Hepatic stellate cell (primary cell): Measurements from ENCODE around the gene PHLPP2.

Experiments
- DNase-seq: peaks from one replicate; pipeline ENCODE4 v3.0.0; 2011; ENCODE audit warnings: low spot score

The PHLPP2 gene, protein sequence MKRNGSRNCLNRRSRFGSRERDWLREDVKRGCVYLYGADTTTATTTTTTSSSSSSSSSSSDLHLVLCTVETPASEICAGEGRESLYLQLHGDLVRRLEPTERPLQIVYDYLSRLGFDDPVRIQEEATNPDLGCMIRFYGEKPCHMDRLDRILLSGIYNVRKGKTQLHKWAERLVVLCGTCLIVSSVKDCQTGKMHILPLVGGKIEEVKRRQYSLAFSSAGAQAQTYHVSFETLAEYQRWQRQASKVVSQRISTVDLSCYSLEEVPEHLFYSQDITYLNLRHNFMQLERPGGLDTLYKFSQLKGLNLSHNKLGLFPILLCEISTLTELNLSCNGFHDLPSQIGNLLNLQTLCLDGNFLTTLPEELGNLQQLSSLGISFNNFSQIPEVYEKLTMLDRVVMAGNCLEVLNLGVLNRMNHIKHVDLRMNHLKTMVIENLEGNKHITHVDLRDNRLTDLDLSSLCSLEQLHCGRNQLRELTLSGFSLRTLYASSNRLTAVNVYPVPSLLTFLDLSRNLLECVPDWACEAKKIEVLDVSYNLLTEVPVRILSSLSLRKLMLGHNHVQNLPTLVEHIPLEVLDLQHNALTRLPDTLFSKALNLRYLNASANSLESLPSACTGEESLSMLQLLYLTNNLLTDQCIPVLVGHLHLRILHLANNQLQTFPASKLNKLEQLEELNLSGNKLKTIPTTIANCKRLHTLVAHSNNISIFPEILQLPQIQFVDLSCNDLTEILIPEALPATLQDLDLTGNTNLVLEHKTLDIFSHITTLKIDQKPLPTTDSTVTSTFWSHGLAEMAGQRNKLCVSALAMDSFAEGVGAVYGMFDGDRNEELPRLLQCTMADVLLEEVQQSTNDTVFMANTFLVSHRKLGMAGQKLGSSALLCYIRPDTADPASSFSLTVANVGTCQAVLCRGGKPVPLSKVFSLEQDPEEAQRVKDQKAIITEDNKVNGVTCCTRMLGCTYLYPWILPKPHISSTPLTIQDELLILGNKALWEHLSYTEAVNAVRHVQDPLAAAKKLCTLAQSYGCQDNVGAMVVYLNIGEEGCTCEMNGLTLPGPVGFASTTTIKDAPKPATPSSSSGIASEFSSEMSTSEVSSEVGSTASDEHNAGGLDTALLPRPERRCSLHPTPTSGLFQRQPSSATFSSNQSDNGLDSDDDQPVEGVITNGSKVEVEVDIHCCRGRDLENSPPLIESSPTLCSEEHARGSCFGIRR (N-terminal part only)

DNA sequence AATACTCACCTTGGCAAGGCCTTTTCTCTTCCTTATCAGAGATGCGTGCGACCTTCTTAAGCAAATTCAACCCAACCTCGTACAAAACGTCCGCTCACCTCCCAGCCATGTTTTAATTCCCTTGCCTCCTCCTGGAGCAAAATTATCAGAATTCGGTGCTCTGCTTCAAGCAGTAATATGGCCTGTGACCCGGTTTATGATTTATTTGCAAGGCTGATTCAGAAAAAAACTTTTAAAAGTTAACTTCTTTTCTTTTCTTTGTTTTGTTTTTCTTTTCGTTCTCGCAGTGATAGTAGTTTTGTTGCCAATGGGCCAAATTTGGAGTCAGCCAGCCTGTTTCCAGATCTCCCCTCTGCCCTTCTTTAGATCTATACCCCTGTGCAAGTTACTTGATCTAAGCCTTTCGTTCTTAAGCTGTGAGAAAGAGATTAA lies at the start of gene PHLPP2:
Gene PHLPP2 (minus strand): TSS at position 382 of the 432 bp plus-strand sequence. CDS start 9,906 bp downstream, outside the sequence.
- DNase-seq: peak; percentile 11

DNA sequence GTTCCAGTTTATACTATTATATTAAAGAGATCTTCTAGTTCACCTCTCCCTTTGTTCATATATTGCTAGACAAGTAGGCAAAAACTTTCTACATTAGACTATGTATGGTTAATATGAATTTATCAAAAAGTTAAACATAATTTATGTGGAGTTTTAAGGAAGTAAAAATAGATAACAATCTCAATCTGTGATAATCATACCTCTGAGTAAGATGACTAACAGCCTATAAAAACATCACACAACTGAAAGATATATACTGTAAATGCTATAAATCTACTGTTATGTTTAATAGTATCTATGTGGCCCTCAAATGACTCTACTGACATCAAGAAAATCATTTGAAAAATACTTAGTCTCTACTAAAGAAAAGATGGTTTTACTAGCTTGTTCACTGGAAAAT lies 47.1 kb upstream of the PHLPP2 start:
- no peak for DNase-seq

DNA sequence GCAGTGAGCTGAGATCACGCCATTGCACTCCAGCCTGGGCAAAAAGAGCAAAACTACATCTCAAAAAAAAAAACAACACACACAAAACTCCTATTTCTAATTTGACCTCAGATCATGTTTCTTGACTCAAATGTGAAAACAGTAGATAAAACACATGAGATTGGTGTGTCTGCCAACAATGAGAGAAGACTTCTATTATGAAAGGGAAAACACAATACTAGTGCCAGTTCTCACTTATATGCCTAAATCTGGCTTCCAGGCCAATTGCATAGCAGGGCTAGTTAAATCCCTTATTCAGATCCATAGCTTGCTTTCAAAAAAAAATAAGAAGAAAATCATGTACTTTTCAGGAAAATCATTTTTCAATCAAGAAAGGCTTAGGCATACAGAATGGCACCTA lies 44.7 kb upstream of the PHLPP2 start:
- no peak for DNase-seq

DNA sequence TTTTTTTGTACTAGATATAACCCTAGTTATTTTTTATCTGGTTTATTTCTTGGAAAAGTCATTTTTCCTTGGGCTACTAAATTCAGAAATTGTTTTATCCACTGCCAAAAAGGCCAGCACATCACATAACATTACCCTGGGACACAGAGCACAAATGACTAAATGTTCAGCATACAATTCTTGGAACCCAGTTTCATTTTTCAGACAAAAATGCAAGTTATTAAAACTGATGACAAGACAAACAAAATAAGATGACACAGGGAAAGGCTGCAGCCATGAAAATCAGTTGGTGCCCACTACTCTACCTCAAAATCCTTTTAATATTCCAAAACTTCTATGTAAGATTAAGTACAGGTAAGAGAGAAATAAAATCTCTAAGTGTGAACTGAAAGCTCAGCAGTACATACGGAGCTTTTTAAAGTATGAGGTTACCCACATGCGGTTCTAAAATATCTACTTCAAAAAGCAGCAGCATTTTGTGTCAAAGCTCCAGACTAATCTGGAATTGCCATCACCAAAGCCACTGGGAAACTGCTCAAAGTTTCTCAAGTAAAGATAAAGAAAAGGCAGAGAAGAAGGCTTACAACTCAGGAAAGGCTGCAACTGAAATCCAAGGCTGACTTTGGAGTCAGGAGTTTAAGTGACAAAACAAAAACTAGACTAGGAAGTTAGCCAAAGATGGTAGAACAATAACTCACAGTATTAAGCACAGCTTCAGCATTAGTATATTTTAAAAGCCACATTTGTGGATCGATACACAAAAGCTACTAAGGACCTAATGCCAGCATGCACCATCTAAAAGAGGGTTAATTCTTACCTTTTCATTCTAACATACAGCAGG lies 42.8 kb upstream of the PHLPP2 start:
- no peak for DNase-seq

DNA sequence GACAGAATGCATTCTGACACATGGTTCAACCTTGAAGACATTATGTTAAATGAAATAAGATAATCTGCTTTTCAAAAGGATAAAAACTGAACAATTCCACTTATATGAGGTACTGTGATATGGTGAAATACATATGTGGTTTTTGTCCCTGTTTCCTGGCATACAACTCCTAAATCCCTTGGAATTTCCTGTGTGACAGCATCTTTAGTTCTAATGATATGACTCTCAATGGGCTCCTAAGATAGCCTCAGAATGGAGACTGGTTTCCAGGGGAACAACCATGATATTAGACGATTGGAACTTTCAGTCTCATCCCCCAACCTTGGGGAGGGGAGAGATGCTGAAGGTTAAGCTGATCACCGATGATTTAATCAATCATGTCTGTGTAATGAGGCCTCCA lies 37.7 kb upstream of the PHLPP2 start:
- DNase-seq: peak; percentile 58

DNA sequence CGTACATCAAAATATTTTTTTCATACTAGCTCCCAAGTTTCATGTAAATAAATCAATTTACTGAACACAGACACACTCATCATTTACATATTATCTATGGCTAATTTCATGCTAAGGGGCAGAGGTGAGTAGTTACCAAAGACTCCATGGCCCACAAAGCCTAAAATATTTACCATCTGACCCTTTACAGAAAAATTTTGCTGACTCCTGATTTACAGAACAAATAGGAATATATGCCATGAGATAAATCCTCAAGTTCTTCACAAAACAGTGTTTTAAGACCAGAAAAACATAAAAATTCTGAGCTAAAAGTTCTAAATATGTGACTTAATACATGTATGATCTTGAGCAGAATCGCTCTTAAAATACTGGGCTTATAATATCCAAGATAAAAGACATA lies 36.6 kb upstream of the PHLPP2 start:
- no peak for DNase-seq

DNA sequence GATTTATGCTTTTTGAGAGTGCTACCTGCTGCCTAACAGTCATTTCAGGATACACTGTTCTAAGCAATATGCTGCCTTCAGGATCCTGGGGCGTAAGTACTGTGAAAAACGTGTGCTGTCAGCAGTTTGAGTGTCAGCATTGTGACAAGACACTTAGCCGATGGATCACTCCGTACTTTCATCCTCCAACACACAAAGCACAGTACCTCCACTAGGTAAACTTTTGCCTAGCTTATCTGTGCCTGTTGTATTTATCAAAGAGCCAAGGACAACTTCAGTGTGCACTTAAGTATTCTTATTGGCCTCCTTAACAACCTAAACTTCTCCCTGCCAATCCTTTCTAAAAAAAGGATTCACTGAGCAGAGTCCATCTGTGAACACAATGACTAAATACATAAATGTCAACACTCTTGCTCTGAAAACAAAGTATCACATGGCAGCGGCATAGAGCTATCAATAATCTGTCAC lies 33.8 kb upstream of the PHLPP2 start:
- no peak for DNase-seq

DNA sequence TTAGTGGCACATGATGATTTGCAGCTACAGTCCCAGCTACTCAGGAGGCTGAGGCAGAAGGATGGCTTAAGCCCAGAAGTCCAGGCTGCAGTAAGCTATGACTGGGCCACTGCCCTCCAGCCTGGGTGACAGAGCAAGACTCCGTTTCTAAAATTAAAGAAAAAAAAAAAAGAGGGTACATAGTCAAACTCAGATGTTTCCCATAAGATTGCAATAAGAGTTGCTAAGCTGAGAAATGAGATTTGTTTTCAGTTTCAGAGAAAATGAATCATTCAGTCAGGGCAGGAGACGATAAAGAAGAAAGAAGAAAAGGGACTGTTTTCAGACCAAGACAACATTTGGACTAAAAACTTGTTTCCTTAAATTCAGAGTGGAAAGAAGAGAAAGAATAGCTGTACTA lies 30.2 kb upstream of the PHLPP2 start:
- no peak for DNase-seq

DNA sequence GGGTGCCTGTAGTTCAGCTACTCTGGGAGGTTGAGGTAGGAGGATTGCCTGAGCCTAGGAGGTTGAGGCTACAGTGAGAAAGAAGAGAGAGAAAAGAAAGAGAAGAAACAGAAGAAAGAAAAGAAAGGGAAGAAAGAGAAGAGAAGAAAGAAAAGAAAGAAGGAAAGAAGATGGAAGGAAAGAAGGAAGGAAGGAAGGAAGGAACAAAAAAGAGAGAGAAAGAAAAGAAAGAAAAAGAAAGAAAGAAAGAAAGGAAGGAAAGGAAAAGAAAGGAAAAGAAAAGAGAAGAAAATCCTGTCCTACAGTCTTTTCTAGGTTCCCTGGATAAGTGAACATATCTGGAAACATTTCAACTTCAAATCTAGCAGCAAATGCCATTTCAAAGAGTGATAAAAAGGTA lies 29.6 kb upstream of the PHLPP2 start:
- no peak for DNase-seq

DNA sequence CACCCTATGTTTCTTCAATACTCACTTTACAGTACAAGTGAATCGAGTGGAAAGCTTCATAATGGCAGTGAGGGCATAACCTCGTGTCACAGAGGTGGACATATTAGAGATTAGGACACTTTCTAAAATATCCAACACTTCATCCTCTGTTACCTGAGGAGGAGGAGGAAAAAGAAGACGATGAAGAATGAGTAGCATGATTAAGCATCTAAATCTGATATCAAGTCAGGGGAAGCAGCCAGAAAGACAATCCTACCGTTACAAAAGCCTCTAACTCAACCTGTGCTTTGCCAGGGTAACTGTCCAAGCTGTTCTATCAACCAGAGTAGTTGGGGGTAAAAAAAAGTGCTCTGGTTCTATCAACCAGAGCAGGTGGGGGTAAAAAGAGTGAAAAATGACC lies 23.7 kb upstream of the PHLPP2 start:
- DNase-seq: no peak

DNA sequence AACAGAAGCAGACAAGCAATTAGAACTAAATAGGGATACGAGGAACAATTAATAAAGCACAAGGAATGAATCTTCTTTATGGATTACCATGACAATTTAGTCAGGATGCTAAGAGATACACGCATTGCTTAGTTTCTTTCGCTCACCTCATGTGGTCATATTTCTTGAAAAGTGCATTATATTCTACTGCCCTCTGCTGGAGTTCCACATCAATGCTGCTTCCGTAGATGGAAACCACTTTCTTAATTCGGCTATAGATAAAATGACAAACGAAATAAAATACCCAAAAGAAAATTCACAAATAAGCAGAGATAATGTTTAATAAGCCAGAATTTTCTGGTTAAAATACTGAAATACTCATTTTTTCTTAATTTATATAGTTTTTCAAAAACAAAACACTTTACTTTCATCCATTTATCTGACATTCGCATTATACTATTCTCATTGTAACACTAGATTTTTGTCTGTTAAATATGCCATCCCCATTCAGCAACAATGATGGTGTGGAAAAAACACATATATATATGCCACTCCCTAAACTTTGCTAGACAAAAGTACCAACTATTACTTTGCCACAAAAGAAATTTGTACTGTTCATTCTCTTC lies 22.0 kb upstream of the PHLPP2 start:
- DNase-seq: peak; percentile 48

DNA sequence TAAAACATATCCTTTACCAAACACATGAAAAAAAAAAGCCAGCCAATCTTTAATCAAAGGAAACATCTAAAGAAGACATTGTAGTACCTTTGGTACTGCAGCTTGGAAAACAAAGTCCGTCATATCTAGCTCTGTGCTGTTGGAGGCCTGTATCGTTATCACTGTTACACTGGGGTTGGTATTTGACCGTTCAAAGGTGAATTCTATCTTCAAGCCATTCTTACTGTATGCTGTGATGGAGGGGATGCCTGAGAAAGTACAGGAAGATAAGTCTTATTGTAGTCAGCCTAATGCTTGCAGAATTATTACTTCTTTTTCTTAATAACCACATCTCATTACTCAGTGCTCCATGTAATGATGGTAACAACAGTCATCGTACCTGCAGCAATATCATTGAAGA lies 14.4 kb upstream of the PHLPP2 start:
- no peak for DNase-seq

DNA sequence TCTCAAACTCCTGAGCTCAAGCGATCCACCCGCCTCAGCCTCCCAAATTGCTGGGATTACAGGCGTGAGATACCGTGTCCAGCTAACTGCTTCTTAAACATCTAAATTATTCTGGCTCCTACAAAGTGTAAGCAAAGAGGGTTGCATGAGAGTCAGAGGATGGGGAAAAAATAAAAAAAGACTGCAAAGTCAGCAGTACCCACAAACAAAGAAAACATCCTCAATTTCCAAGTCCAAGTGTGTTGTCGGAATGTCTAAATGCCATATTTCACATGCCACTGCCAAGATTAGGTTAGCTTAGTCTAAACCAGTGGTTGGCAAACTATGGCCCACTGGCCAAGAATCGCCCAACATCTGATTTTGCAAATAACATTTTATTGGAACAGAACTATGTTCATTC lies 13.0 kb upstream of the PHLPP2 start:
- no peak for DNase-seq

DNA sequence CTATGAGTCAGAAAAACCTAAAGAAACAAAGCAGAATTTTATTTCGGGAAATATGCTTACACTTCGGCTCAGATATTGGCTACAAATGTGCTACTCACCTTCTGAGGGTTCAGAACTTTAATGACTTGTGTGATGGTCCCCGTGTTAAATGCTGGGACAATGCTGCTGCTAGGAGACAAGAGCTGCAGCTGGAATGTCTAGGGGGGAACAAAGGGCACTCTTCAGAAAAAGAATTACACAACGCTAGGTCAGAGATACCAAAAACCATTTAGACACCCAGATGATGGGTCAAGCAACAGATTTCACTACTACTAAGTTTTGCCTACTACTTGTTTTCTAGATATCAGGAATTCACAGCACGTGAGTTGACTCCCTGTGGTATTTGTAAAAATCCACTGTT lies 10.0 kb upstream of the PHLPP2 start:
- no peak for DNase-seq

DNA sequence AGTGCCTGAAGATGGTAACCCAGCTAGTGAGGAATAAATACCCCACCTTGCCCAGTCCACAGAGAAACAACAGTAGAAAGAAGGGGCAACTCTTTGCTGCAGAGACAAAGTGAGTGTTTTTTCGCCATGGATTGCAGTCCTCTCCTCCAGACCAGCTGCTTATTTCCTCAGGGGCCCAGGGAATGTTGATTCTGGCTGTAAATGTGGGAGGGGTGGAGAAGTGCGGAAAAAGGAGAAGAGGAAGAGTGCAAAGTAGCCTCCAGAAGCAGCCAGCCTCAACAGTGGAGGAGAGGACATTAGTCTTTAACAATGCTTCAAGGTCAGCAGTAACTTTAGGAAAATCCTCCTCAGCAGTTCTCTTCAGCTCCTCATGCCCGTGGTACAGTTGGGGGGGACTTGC lies 8.1 kb upstream of the PHLPP2 start:
- no peak for DNase-seq

DNA sequence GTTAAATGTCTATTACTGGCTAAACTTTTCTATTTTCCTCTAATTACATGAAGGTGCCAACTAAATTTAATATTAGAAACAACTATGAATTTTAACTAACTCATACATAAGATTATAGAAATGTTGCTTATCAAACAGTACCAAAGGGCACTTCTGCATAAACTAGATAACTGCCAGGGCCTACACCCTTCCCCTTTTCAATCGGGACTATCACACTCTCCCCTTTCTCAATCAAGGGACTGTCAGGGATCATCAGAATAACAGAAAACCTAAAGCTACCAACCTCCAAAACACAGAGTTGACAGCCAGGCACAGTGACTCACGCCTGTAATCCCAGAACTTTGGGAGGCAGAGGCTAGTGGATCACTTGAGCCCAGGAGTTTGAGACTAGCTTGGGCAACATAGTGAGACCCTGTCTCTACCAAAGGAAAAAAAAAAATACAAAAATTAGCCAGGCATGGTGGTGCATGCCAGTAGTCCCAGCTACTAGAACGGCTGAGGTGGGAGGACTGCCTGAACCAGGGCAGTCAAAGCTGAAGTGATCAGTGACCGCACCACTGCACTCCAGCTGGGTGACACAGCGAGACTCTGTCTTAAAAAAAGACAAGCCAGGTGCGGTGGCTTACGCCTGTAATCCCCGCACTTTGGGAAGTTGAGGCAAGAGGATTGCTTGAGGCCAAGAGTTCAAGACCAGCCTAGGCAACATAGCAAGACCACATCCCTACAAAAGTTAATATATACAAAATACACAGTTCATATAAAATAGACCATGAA lies 3.2 kb upstream of the PHLPP2 start:
- no peak for DNase-seq

DNA sequence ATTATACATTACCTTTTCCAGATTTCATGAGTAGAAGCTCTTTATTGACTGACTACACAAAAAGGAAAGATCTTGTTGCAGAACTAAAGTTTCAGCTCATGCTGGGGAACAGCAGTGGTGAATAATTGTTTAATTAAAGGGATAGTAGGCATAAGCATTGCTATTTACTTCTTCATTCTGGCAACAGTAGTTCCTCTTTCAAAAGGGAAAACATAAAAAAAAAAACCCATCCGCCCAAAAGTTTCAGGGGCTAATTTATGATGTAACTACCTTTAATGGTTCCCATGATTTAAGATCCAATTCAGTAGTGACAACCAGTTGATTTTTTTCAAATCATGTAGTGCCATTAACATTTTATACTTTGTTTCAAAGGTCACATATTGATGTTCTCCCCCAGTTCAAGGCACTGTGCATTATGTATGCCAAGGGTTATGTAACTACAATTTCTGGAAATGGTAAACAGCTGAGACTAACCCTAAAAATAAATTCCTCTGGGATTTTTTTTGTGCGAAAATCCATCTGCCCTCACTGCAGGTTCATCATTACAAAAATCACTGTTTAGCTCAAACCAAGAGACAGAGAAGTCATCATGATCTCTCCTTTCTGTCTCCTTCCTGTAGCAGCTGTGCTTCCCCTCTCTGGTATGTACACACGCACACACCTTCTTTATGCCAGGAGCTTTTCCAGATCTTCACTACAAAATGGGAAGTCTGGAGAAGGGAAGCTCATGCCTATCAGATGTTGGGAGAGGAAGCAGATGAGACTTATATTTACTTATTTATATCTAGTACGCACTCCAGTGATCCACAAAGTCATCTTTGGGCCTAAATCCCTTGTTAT lies 2.2 kb upstream of the PHLPP2 start:
- DNase-seq: no peak

DNA sequence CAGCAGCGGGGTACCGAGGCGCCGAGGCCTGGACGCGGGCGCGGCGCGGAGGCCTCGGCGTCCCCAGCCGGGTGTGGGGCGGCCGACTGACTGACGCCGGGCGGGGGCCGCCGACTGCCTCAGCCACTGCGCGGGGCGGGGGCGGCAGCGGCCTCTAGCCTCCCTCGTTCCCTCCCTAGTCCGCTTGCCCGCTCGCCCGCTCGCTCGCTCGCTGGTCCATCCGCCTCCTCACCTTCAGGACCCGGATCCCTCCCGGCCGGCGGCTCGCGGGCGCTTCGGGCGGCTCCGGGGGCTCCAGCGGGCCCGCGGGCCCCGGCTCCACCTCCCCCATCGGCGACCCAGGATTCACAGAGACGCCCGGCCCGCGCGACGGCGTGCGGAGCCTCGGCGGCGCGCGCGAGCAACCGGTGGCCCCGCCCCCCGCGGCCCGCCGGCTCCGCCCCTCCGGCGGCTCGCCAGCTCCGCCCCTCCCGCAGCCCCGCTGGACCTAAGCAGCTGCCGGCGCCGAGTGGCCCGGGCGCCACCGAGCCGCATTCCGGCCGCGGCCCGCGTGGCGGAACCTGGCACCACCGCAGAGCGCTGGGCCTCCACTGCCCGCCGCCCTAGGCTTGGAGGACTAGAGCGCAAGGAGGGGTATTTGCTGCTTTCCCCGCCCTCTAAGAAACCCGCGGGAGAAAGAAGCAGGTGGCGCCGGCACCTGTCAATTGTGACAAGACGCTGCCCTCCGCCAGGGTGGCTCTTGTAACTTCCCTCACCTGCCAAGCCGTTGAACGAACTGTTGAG lies 773 bp downstream of the PHLPP2 start:
- DNase-seq: peak; percentile 84
